ENCODE data around the gene STARD3NL.

- TF ChIP-seq EZH2 (IDR thresholded peaks at IDR 0.05; ENCODE audit: low read depth, unreplicated experiment), result no peak
- no peak for TF ChIP-seq CTCF (conservative IDR thresholded peaks at IDR 0.05; ENCODE audit: low read depth in 2 of 2)
- TF ChIP-seq ZNF462 (CRISPR knock-in tag; IDR thresholded peaks at IDR 0.05), result no peak
- TF ChIP-seq POLR2AphosphoS5 (IDR thresholded peaks at IDR 0.05; ENCODE audit: low read depth), result no peak
- TF ChIP-seq EZH2phosphoT487 (IDR thresholded peaks at IDR 0.05; ENCODE audit: unreplicated experiment), result no peak
- no peak for TF ChIP-seq CREB1 (CRISPR knock-in tag; IDR thresholded peaks at IDR 0.05; ENCODE audit: low read depth)
- no peak for TF ChIP-seq STAT1 (IDR thresholded peaks at IDR 0.05; ENCODE audit: unreplicated experiment)
- TF ChIP-seq, protein P1, sequence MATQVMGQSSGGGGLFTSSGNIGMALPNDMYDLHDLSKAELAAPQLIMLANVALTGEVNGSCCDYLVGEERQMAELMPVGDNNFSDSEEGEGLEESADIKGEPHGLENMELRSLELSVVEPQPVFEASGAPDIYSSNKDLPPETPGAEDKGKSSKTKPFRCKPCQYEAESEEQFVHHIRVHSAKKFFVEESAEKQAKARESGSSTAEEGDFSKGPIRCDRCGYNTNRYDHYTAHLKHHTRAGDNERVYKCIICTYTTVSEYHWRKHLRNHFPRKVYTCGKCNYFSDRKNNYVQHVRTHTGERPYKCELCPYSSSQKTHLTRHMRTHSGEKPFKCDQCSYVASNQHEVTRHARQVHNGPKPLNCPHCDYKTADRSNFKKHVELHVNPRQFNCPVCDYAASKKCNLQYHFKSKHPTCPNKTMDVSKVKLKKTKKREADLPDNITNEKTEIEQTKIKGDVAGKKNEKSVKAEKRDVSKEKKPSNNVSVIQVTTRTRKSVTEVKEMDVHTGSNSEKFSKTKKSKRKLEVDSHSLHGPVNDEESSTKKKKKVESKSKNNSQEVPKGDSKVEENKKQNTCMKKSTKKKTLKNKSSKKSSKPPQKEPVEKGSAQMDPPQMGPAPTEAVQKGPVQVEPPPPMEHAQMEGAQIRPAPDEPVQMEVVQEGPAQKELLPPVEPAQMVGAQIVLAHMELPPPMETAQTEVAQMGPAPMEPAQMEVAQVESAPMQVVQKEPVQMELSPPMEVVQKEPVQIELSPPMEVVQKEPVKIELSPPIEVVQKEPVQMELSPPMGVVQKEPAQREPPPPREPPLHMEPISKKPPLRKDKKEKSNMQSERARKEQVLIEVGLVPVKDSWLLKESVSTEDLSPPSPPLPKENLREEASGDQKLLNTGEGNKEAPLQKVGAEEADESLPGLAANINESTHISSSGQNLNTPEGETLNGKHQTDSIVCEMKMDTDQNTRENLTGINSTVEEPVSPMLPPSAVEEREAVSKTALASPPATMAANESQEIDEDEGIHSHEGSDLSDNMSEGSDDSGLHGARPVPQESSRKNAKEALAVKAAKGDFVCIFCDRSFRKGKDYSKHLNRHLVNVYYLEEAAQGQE (IDR thresholded peaks at IDR 0.05; ENCODE audit: unreplicated experiment), result no peak
- TF ChIP-seq ZNF114 (CRISPR knock-in tag; IDR thresholded peaks at IDR 0.05), result no peak
- no peak for TF ChIP-seq JUNB (IDR thresholded peaks at IDR 0.05; ENCODE audit: unreplicated experiment)
- TF ChIP-seq ZNF331 (CRISPR knock-in tag; IDR thresholded peaks at IDR 0.05; ENCODE audit: low read depth), result no peak
- TF ChIP-seq, protein P2, sequence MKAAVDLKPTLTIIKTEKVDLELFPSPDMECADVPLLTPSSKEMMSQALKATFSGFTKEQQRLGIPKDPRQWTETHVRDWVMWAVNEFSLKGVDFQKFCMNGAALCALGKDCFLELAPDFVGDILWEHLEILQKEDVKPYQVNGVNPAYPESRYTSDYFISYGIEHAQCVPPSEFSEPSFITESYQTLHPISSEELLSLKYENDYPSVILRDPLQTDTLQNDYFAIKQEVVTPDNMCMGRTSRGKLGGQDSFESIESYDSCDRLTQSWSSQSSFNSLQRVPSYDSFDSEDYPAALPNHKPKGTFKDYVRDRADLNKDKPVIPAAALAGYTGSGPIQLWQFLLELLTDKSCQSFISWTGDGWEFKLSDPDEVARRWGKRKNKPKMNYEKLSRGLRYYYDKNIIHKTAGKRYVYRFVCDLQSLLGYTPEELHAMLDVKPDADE (IDR thresholded peaks at IDR 0.05), result no peak
- TF ChIP-seq NANOG (IDR thresholded peaks at IDR 0.05; ENCODE audit: borderline replicate concordance), result no peak
Measured at GRCh38 chr7:38244516-38244915, 66.5 kb downstream of the STARD3NL start.
